ENCODE results near the gene FOXP4.

The FOXP4 gene

DNA sequence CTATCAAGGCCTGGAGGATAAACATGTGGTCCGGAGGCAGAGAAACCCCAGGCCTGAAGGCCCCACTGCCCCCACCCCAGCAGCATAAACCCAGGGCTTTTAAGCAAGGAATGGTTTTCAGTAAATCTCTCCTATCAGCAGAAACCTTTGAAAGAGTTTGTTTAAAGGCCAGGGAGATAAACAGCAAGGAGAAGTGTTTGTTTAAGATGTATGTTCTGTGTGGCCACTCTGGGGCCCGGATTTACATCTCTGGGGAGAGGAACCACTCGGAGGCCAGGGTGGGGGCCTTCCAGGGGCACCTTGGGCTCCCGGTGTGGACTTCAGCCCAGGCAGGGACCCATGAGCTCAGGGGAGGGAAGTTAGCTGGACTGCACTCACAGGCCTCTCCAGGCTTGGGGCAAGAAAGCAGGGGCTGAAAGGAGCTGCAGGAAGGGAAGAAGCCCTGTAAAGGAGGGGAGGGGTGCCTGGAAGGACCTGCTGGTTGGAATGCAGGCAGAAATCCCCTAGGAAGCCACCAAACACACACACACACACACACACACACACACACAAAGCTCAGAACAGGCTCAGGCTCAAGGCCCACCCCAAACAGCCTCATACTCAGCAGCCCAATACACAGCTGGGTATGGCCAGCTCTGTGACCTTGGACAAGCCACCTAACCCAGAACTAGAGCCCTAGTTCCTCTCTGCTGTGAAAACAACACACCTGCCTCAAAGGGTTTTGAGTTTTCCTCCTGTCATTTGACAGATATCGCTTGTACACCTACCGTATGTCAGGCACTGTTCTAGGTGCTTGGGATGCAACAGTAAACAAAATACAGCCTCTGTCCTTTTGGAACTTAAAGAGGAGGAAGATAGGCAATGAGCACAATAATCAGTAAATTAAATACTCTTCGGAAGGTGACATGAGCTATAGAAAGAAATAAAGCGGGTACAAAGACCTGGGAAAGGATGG, 26.2 kb upstream of the FOXP4 start:
- DNase-seq (ENCODE audit: insufficient read length, low spot score) (no peak), FAIRE-seq (no peak)

- DNase-seq (ENCODE audit: insufficient read length, low spot score), result no peak
- no peak for FAIRE-seq
These were observed 23.2 kb upstream of the FOXP4 start for GRCh38 chr6:41522780-41523548.

- FAIRE-seq (no peak), DNase-seq (ENCODE audit: insufficient read length, low spot score) (no peak)
These were observed 22.1 kb upstream of the FOXP4 start for GRCh38 chr6:41523915-41524633.

GRCh38 chr6:41524634-41525011, 21.6 kb upstream of the FOXP4 start:
- no peak for DNase-seq (ENCODE audit: insufficient read length, low spot score)
- FAIRE-seq, result no peak

- FAIRE-seq, result no peak
- no peak for DNase-seq (ENCODE audit: insufficient read length, low spot score)
These were observed 18.3 kb upstream of the FOXP4 start for GRCh38 chr6:41527721-41528408.

GRCh38 chr6:41528409-41528963, 17.7 kb upstream of the FOXP4 start:
- FAIRE-seq (no peak), DNase-seq (ENCODE audit: insufficient read length, low spot score) (no peak)

DNA sequence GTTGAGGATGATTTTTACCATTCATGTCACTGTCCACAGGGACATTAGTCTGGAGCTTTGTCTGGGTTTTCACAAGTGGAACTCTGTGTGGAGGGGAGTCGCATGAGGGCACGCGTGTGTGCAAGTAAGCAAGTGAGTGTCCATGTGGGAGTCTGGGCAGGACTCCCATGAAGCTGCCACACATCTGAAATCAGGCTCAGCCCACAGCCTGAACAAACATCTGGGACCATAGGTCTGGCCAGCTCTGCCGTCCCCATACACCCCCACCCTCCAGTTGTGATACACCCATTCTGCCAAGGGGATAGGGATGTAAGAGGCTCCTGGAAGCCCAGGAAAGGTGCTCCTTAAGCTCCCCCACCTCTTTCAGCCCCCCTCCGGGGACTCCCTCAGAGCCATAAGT, 17.1 kb upstream of the FOXP4 start:
- FAIRE-seq, result no peak
- no peak for DNase-seq (ENCODE audit: insufficient read length, low spot score)

- no peak for DNase-seq (ENCODE audit: insufficient read length, low spot score)
- no peak for FAIRE-seq
These were observed 16.2 kb upstream of the FOXP4 start for GRCh38 chr6:41529970-41530369.

- no peak for DNase-seq (ENCODE audit: insufficient read length, low spot score)
- FAIRE-seq, result no peak
These were observed 15.7 kb upstream of the FOXP4 start for GRCh38 chr6:41530476-41530875.

DNA sequence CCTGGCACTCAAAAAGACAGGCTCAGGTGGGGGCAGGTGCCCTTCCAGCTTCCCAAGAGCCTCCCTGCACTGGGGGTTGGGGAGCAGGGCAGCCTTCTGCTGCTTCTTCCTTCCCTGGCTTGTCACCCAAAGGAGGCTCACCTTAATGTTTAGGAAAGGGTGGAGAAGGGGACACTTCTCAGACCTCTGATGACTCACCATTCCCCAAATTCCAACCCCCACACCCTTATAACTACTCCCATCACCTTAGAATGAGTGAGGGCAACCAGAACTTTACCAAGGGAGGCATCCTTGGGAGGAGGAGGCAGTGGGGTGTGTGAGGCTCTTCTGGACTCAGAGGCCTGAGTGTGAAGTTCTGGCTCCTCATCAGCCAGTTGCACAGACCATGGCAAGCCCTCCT, 15.2 kb upstream of the FOXP4 start:
- FAIRE-seq (no peak), DNase-seq (ENCODE audit: insufficient read length, low spot score) (no peak)

DNA sequence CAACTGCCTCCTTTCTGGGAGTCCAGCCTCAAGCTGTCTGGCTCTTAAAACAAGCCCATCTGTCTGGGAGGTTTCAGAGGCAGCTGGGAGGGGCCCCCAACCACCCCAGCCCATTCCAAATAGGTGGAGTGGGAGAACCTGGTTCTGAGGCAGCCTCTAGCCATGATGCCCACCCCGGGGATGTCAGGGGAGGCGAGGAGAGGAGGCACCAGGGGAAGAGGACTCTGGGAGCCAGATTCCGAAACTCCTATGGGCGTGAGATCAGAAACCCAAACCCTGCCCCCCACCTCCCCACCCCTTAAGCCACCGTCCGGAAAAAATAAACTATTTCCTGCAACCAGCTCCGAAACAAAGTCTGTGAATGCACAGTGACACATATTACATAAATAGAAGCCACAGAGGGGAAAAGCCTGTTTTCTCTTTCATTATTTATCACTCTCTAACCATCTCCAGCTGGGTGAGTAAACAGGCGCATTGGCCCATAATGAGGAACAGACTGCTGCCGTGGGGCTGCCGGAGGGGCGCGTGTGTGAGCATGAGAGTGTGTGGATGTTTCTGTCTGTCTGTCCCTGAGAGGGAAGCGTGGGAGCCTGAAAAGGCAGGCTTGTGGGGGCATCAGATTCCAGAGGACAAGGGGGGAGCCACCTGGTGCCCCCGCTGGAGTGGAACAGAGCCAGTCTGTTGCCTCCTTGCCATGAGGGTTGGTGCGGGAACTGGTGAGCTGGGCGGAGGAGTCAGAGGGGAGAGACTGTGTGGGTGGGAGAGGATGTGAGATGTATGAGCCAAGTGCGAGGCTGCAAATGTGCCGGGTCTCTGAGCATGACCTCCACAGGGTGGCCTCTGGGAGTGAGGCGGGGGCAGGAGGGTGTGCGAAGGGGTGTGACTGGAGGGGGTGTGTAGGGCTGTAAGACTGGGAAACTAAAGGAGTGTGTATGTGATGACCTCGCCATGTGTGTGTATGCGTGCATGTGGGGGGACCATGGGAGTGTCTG, 14.3 kb upstream of the FOXP4 start:
- DNase-seq (ENCODE audit: insufficient read length, low spot score) (no peak), FAIRE-seq (no peak)

DNA sequence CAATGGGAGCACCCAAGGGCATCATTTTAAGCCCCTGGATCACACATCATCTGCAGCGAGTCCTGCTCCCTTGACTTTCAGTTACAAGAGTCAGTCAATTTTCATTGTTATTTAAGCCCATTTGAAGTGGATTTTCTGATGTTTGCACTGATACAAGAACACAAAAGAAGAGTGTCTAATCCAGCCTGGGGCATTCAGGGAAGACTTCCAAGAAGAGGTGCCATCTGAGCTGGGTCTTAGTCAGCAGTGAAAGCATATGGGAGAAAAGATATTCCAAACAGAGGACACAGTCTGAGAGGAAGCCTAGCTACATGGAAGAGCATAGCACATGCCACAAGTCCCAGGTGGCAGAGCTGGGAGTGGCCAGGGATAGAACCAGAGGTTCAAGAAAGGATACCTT, 10.4 kb upstream of the FOXP4 start:
- no peak for FAIRE-seq
- DNase-seq (ENCODE audit: insufficient read length, low spot score), result no peak

- DNase-seq (ENCODE audit: insufficient read length, low spot score), result no peak
- FAIRE-seq, result no peak
These were observed 9.1 kb upstream of the FOXP4 start for GRCh38 chr6:41536795-41537758.

DNA sequence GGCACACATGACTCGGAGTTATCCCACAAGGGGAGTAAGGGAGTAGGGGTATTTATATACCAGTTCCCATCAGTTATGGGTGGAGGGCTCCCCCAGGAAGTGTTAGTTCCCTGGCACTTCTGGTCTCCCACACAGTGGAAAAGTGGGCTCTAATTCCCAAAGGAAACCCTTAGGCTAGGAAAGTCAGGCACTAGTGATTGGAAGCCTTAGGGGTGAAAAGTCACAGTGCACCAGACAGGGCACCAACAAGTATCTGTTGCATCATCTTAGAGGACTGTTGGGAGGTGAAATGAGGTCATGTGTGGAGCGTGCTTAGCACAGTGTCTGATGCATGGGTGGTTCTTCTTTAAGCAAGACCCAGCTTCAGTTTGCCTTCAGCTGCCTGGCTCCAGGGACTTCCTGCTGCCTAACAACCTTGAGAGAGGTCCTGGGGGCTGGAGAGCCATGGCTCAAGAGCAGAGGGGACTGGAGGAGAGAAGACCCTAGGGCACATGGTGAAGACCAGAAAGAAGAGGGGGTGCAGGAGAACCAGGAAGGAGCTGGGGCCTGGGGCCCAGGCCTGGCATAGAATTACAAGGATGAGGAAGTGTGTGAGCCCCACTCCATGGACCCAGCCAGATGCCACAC, 7.5 kb upstream of the FOXP4 start:
- DNase-seq (ENCODE audit: insufficient read length, low spot score), result no peak
- FAIRE-seq, result no peak

DNA sequence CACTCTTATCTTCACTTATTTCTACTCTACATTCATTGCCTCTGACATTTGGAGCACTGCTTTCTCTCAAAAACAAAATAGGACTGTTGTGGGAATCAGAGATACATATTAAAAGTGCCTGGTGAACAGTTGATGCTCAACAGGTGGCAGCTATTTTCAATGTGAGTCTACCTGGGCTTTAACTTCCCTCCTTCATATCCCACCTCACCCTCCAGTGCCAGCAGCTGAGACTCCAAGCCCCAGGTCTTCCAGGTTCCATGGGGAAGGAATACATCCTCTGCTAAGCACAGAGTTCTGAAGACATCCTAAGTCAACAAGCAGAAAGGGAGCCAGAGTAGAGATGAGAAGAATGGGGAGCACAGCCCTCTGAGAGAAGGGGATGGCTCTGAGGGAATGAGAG, 7.0 kb upstream of the FOXP4 start:
- DNase-seq (ENCODE audit: insufficient read length, low spot score), result no peak
- no peak for FAIRE-seq

DNA sequence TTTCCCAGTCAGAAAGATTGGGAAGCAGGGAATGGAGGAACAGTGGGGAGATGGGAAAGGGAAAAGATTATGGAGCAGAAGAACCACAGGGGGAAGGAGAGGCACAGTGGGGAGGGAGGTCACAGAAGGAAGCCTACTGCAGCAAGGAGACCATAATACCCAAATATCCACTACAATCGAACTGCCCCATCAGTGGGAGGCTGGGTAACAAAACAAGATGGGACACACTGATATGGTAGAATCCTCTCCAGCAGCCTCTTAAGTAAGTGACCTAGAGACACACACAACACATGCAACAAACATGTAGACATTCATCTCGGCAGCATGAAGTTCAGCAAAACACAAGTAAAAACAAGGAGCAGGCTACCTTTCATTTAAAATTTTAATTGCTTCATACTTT, 4.8 kb upstream of the FOXP4 start:
- no peak for FAIRE-seq
- DNase-seq (ENCODE audit: insufficient read length, low spot score), result no peak

DNA sequence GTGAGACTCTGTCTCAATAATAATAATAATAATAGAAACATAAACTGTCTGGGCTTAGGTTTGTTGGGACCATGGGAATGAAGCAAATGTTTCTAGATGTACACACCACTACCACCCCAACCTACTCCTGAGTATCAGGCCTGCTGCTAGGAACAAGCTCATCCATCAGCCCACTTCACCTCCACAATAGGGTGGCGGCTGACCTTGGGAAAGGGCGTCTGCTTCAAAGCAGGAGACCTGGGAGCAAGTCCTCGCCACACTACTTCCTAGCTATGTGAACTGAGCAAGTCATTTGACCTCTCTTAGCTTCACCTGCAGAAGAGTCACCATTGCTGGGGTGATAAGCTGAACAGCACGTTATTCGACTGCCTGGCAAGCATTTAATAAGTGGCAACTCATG, 3.1 kb upstream of the FOXP4 start:
- no peak for FAIRE-seq
- no peak for DNase-seq (ENCODE audit: insufficient read length, low spot score)

- peak; percentile 21 for DNase-seq (ENCODE audit: insufficient read length, low spot score)
- no peak for FAIRE-seq
These were observed 906 bp upstream of the FOXP4 start for GRCh38 chr6:41545247-41545702.

Data from HTR-8/SVneo (cell line).